CD4-positive, alpha-beta T cell (primary cell): Measurements from ENCODE around the gene TIMD4. TPM values are rescaled to one million over a fixed set of nuclear protein-coding genes. Genes with fewer than 3 reads are reported as not detected.

ENCODE experiments used
- ATAC-seq: fragments of 200-7000 bp; cut with Tn5 transposase; one replicate; pipeline ENCODE4 v1.10.0; 2022; ENCODE audit warnings: mild to moderate bottlenecking; ENCODE audit not compliant: poor library complexity
- CTCF ChIA-PET: fragments of 350-600 bp; sonication (Branson Sonifier 250); formaldehyde crosslinking; loops from one replicate; lab custom pipeline; 2021; ENCODE audit warnings: antibody characterized with exemption, inconsistent platforms; lab: Charles Lee
- POLR2A ChIA-PET: fragments of 350-600 bp; sonication (Branson Sonifier 250); formaldehyde crosslinking; loops from one replicate; lab custom pipeline; 2021; ENCODE audit warnings: antibody characterized with exemption, inconsistent platforms; lab: Charles Lee
- DNase-seq, 14 experiments: peaks; one replicate each; pipeline ENCODE4 v3.0.0-alpha.2; 2013 to 2020; ENCODE audit warnings: mixed read lengths in 2 of 14
- H3K27ac ChIP-seq, 2 donors: one replicate each; pipeline versions ENCODE4 v1.5.1 to v1.7.0; 2013; ENCODE audit warnings: low read length in 2 of 2, low read depth in 1 of 2, mild to moderate bottlenecking in 1 of 2
- H3K27me3 ChIP-seq, 2 experiments: 1 replicate in 1 of 2; 2 replicates in 1 of 2; pipeline versions ENCODE4 v1.6.1 to v1.7.0; 2013; ENCODE audit warnings: low read length in 2 of 2, control low read depth in 1 of 2, mild to moderate bottlenecking in 1 of 2, moderate library complexity in 1 of 2; ENCODE audit not compliant: insufficient read depth in 2 of 2, control insufficient read depth in 1 of 2
- H3K36me3 ChIP-seq: one replicate; pipeline ENCODE4 v1.6.1; 2013; ENCODE audit warnings: low read length, control low read depth; ENCODE audit not compliant: insufficient read depth
- H3K4me1 ChIP-seq: one replicate; pipeline ENCODE4 v1.6.1; 2013; ENCODE audit warnings: low read length, control low read depth; ENCODE audit not compliant: insufficient read depth
- H3K4me3 ChIP-seq: one replicate; pipeline ENCODE4 v1.5.1; 2013; ENCODE audit warnings: mild to moderate bottlenecking, low read length, moderate library complexity
- H3K9me3 ChIP-seq, 2 experiments: 1 replicate in 1 of 2; 2 replicates in 1 of 2; pipeline versions ENCODE4 v1.6.1 to v1.7.0; 2013; ENCODE audit warnings: low read length in 2 of 2, mild to moderate bottlenecking in 2 of 2, control low read depth in 1 of 2, moderate library complexity in 1 of 2; ENCODE audit not compliant: control insufficient read depth in 1 of 2, insufficient read depth in 1 of 2
- H3K27ac Mint-ChIP-seq: one replicate; pipeline ENCODE4 v1.8.0; 2020; ENCODE audit warnings: mixed read lengths
- H3K27me3 Mint-ChIP-seq: one replicate; pipeline ENCODE4 v1.8.0; 2021; ENCODE audit warnings: mixed read lengths
- H3K36me3 Mint-ChIP-seq: one replicate; pipeline ENCODE4 v1.8.0; 2021; ENCODE audit warnings: low read depth, mixed read lengths
- H3K4me1 Mint-ChIP-seq: one replicate; pipeline ENCODE4 v1.8.0; 2021; ENCODE audit warnings: low read depth, mixed read lengths
- H3K4me3 Mint-ChIP-seq: one replicate; pipeline ENCODE4 v1.8.0; 2020; ENCODE audit warnings: mild to moderate bottlenecking, mixed read lengths
- H3K9me3 Mint-ChIP-seq: one replicate; pipeline ENCODE4 v1.8.0; 2020; ENCODE audit warnings: mixed read lengths
- intact Hi-C, 2 experiments: fragments of 100-400 bp; cut with DNase I in 1 of 2; cut with micrococcal nuclease in 1 of 2; formaldehyde crosslinking; loops; one replicate each; pipeline versions ENCODE4 v1.15.1 to v1.9.0; 2023 to 2025; cut with DNase I, micrococcal nuclease
- total RNA-seq, 174 experiments: library from RNA in 2 of 174; stranded (reverse) in 2 of 174; gene quantifications; one replicate each; pipeline ENCODE4 v1.2.3 and lab custom pipeline; 2021 to 2026
- TF ChIP-seq, protein P1 (sequence below): fragments of 200-600 bp; IDR thresholded peaks from one replicate; pipeline ENCODE4 v1.8.0; 2022; ENCODE audit warnings: antibody characterized with exemption, mild to moderate bottlenecking

The TIMD4 gene
- total RNA-seq, 2 experiments from 2014 or later = 1.6 to 2.0 TPM

DNA sequence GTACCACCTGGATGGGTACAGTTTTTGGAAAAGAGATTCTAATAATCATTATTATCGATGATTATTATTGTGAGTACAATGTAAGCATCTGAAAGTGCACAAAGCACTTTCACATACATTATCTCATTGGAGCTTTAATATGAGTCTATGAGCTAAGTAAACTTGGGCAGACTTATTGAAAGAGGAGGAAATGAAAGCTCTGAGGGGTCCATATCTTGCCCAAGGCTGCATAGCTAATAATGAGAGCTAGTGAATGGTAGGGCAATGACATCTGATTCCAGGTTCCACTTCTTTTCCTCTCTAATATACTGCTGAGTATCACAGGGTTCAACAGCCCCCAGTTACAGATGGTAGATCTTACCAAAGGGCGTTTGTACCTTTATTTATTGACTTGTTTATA lies 26.1 kb downstream of the TIMD4 start:
- no peak for DNase-seq
- no peaks in the 10 kb centered on the region for H3K36me3 ChIP-seq
- H3K36me3 Mint-ChIP-seq = no peaks in the 10 kb centered on the region
- no peaks in the 10 kb centered on the region for H3K9me3 Mint-ChIP-seq
- ATAC-seq = no peak
- no peak overlapping the region for H3K27ac Mint-ChIP-seq
- CTCF ChIA-PET = no interaction called here
- intact Hi-C loops = loop anchor here in 1 of 2 experiments (5.0 to 10.0 kb wide), 8 partner anchors 45 to 1992 kb away; partner anchors contain the start of gene MRPL22
- peaks cover 0 to 11% of the 10 kb centered on the region in 2 experiments for H3K9me3 ChIP-seq
- peaks cover 14% of the 10 kb centered on the region for H3K4me1 Mint-ChIP-seq
- no peak overlapping the region for H3K4me3 Mint-ChIP-seq
- no peaks in the 10 kb centered on the region for H3K27me3 Mint-ChIP-seq
- POLR2A ChIA-PET = no interaction called here
- H3K4me1 ChIP-seq = no peaks in the 10 kb centered on the region
- no peak overlapping the region for H3K27ac ChIP-seq
- H3K27me3 ChIP-seq = no peaks in the 10 kb centered on the region
- H3K4me3 ChIP-seq = no peak overlapping the region
- TF ChIP-seq, protein P1, sequence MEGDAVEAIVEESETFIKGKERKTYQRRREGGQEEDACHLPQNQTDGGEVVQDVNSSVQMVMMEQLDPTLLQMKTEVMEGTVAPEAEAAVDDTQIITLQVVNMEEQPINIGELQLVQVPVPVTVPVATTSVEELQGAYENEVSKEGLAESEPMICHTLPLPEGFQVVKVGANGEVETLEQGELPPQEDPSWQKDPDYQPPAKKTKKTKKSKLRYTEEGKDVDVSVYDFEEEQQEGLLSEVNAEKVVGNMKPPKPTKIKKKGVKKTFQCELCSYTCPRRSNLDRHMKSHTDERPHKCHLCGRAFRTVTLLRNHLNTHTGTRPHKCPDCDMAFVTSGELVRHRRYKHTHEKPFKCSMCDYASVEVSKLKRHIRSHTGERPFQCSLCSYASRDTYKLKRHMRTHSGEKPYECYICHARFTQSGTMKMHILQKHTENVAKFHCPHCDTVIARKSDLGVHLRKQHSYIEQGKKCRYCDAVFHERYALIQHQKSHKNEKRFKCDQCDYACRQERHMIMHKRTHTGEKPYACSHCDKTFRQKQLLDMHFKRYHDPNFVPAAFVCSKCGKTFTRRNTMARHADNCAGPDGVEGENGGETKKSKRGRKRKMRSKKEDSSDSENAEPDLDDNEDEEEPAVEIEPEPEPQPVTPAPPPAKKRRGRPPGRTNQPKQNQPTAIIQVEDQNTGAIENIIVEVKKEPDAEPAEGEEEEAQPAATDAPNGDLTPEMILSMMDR = no peak

DNA sequence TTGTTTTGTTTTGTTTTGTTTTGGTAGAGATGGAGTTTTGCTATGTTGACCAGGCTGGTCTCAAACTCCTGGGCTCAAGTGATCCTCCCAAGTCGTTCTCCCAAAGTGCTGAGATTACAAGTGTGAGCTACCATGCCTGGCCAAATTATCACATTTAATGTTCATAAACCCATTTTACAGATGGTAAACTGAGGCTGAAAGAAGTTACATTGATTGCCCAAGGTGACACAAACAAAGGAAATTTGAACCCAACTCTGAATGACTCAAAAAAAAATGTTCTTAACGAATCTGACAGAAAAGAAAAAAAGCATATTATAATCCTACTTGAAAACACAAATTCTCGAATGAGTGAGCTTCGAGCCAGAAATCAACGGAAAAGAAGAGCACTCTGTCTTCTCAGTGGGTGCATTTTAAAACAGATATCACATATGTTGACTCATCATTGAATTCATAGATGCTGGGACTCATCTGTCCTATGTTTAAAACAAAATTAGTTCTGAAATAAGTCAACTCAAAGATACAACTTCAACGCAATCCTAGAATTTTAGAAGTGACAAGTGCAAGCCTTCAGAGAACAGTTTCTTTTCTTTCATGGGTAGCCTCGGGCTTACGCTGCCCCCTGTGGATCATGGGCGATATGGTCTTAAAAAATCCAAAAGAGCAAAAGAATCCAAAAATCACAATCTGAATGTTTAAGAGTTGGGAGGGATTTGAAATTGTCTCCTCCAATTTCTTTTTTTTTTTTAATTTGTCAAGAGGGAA lies 28.4 kb downstream of the TIMD4 start:
- ATAC-seq = peak; percentile 56
- Mint-ChIP-seq H3K9me3 (peaks cover 4% of the 10 kb centered on the region), H3K4me3 (peak overlapping the region; percentile 2), H3K36me3 (no peaks in the 10 kb centered on the region), H3K27ac (no peak overlapping the region), H3K4me1 (peaks cover 24% of the 10 kb centered on the region), H3K27me3 (no peaks in the 10 kb centered on the region)
- Histone ChIP-seq H3K27ac (no peak overlapping the region), H3K4me1 (peaks cover 5% of the 10 kb centered on the region), H3K9me3 (peaks cover 1 to 5% of the 10 kb centered on the region in 2 experiments), H3K36me3 (no peaks in the 10 kb centered on the region), H3K4me3 (peak overlapping the region; percentile 19), H3K27me3 (no peaks in the 10 kb centered on the region)
- DNase-seq = peak; percentile 30 to 75 (median 48)
- intact Hi-C loops = loop anchor here (2.0 to 10.0 kb wide), 10 partner anchors 42 to 1990 kb away; partner anchors contain the start of gene MRPL22 (in 1 of the 2)
- POLR2A ChIA-PET = interaction anchor here (0.9 to 1.3 kb wide), 2 partner anchors 20 to 208 kb away, joined by 3 to 7 read pairs; partner anchors contain the start of gene MED7
- CTCF ChIA-PET = interaction anchor here (0.6 kb wide), 1 partner anchor 20 kb away, joined by 3 read pairs; no protein-coding TSS in a partner anchor
- TF ChIP-seq, protein P1 = peak; percentile 78

DNA sequence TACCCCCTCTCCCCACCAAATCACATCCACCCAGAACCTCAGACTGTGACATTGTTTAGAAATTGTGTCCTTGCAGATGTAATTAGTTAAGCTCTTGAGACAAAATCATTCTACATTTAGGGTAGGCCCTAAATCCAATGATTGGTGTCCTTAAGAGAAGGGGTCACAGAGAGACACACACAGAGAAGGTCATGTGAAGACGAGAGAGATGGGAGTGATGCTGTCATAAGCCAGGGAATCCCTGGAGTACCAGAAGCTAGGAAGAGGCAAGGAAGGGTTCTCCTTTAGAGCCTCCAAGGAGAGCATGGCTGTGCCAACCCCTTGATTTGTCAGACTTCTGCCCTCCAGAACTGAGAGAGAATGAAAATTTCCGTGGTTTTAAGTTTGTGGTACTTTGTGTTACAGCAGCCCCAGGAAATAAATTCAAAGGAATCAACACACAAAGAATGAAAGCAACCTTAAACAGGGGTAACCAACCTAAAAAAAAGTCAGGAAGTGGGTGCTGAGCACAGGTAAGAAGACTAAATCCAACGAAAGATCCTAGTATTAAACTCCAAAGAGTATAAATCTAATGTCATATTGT lies 33.6 kb downstream of the TIMD4 start:
- no peak for ATAC-seq
- Mint-ChIP-seq H3K27me3 (no peaks in the 10 kb centered on the region), H3K27ac (peak overlapping the region; percentile 55), H3K4me1 (peaks cover 51% of the 10 kb centered on the region), H3K4me3 (no peak overlapping the region), H3K36me3 (no peaks in the 10 kb centered on the region), H3K9me3 (peaks cover 4% of the 10 kb centered on the region)
- TF ChIP-seq, protein P1 = no peak
- Histone ChIP-seq H3K27ac (peak overlapping the region; percentile 14 to 30), H3K4me1 (peaks cover 29% of the 10 kb centered on the region), H3K36me3 (no peaks in the 10 kb centered on the region), H3K27me3 (no peaks in the 10 kb centered on the region), H3K4me3 (no peak overlapping the region), H3K9me3 (peaks cover 0 to 5% of the 10 kb centered on the region in 2 experiments)
- DNase-seq = peak in 1 of 14 experiments; percentile 50
- ChIA-PET POLR2A (interaction anchor here (2.8 kb wide), 1 partner anchor 15 kb away, joined by 17 read pairs; no protein-coding TSS in a partner anchor), CTCF (no interaction called here)
- intact Hi-C loops = no loop called here
